Stimulated activated CD8-positive, alpha-beta memory T cell treated with anti-CD3 and anti-CD28 coated beads, Interleukin-2, amount 100 ng/mL, for 1 hour (primary cell): ENCODE measurements around the gene ANP32D.
"Not testable (repeated sequence)": the region's sequence is repeated elsewhere in the genome, so short reads cannot be mapped to it uniquely, and the experiment has no call there.

Source experiments
- DNase-seq, 2 donors: peaks; one replicate each; pipeline ENCODE4 v3.0.0-alpha.2; 2020; ENCODE audit warnings: low read depth in 2 of 2

ANP32D gene

DNA sequence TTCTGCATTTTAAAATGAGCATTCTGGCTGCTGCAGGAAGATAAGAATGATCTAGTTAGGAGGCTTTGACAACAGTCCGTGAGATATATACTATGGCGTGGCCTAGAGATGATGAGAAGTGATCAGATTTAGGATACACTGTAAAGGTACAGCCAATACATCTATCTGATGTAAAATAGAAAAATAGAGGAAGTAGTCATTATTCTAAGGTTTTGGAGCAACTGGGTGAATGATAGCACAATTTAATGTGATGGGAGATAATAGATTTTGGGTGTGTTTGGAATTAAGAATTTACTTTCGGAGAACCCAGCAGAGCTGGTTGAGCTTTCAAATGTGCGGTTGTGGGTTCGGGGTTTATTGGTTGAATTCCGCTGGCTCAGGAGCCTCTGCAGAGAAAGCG, at the start of gene ANP32D:
Gene ANP32D (plus strand): TSS at position 301 of the 400 bp plus-strand sequence. CDS start 106 bp downstream, outside the sequence.
- no peak for DNase-seq

- no peak for DNase-seq
Measured at GRCh38 chr12:48423171-48423570, 49.2 kb upstream of the ANP32D start.

DNA sequence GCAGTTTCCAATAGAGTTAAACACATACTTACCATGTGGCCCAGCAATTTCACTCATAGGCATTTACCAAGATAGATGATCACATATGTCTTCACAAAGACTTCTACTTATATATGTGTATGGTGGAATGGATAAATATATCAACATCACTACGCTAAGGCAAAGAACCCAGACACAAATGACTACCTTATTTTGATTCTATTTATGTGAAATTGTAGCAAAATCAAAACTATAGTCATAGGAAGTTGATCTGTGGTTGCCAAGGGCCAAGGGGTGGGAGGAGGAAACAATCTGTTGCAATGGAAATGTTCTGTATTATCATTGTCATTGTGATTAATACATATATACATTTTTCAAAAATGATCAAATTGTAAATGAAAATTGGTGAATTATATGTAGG, 47.7 kb upstream of the ANP32D start:
- no peak for DNase-seq

- DNase-seq: not testable (repeated sequence)
Measured at GRCh38 chr12:48434016-48434415, 38.3 kb upstream of the ANP32D start.

DNA sequence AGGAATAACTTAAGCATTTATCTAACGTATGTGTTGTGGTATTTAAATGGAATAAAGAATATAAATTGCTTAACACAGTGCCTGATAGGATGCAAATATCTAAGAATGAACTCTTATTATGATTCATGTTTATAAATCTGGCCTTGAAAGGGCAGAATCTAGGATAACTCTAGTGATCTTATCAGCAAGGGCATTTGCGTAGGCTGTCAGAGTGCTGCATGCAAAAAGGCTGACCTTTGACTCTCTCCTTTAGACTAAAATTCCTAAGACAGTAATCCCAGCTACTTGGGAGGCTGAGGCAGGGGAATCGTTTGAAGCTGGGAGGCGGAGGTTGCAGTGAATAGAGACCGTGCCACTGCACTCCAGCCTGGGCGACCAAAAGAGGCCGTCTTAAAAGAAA, 31.3 kb upstream of the ANP32D start:
- no peak for DNase-seq

DNA sequence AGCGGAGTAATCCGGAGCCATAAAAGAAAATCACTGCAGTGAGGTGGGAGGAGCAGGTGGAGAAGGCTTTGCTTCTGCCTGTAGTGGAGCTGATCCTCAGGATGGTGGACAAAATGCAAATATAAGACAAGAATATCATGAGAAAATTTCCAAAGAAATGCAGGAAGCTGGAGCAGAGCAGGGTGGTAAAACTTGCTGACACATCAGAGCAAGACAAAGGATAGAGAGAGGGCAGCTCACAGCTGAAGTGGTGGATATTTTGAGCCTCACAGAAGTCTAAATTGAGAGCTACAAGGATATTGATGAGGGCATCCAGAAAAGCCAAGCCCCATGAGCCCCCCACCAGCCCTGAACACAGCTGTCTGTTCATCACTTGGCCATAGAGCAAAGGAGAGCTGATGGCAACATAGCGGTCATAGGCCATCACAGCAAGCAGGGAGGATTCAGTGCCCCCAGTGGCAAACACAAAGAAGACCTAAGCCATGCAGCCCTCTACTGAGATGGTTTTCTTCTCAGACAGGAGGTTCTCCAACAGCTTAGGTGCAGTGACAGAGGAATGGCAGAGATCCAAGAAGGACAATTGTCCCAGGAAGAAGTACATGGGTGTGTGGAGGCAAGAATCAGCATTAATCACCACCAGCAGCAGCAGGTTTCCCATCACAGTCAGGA, 30.0 kb upstream of the ANP32D start:
- no peak for DNase-seq

DNA sequence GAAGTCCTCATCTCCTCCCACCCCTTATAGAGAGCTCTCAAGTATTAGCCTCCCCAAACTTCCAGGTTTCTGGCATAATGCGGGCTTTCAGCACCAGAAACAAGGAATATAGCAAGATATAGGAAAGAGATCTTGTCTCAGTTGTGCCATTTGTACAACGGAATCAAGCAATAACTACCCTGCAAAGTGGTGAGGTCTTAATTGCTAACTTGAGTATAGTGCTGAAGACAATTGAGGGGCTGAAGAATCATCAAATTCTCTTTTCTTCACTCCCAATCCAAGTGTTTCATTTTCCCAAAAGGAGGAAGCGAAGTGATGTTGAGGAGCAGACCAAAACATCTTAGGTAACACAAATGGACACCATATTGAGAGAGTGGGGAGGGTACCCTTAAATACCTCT, 26.8 kb upstream of the ANP32D start:
- DNase-seq: no peak

- DNase-seq: no peak
Measured at GRCh38 chr12:48446161-48446776, 26.1 kb upstream of the ANP32D start.

- DNase-seq: no peak
Measured at GRCh38 chr12:48447755-48448154, 24.6 kb upstream of the ANP32D start.

DNA sequence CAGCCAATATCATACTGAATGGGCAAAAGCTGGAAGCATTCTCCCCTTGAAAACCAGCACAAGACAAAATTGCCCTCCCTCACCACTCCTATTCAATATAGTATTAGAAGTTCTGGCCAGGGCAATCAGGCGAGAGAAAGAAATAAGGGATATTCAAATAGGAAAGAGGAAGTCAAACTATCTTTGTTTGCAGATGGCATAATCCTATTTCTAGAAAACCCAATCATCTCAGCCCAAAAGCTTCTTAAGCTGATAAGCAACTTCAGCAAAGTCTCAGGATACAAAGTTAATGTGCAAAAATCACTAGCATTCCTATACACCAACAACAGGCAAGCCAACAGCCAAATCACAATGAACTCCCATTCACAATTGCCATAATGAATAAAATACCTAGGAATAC, 21.0 kb upstream of the ANP32D start:
- DNase-seq: no peak

DNA sequence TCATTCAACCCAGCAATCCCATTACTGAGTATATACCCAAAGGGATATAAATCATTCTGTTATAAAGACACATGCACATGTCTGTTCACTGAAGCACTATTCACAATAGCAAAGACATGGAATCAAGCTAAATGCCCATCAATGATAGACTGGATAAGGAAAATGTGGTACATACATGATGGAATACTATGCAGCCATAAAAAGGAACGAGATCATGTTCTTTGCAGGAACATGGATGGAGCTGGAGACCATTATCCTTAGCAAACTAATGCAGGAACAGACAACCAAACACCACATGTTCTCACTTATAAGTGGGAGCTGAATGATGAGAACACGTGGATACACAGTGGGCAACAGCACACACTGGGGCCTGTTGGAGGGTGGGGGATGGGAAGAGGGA, 19.4 kb upstream of the ANP32D start:
- DNase-seq: not testable (repeated sequence)

GRCh38 chr12:48454667-48455066, 17.7 kb upstream of the ANP32D start:
- DNase-seq: no peak

DNA sequence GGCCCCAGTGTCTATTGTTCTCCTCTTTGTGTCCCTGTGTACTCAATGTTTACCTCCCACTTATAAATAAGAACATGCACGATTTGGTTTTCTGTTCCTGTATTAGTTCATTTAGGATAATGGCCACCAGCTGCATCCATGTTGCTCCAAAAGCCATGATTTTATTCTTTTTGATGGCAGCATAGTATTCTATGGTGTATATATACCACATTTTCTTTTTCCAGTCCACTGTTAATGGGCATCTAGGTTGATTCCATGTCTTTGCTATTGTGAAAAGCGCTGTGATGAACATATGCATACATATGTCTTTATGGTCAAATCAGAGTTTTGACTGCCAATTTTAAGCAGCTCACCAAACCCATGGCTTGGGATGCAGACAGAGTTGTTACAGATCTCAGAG, 17.2 kb upstream of the ANP32D start:
- DNase-seq: no peak

DNA sequence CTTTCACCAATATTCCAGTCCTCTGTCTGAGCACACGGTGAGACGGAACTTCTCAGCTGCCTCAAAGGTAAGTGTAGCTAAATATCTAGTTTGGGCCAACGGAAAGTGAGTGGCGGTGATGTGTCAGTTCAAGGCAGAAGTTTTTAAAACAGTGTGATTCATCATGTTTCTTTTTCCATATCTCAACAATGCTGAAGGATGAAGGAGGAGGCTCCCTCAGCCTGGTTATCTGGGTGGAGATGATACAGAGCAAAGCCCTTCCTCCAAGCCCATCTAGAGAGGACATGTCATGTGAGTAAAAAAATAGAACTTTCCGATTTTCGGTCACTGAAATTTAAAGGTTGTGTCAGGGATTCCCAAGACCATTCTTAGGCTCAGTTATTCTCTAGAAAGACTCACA, 13.1 kb upstream of the ANP32D start:
- no peak for DNase-seq

GRCh38 chr12:48469027-48469426, 3.3 kb upstream of the ANP32D start:
- DNase-seq: not testable (repeated sequence)

- no peak for DNase-seq
Measured at GRCh38 chr12:48473061-48473460, 702 bp downstream of the ANP32D start.

GRCh38 chr12:48474497-48474896, 2.1 kb downstream of the ANP32D start:
- not testable (repeated sequence) for DNase-seq

DNA sequence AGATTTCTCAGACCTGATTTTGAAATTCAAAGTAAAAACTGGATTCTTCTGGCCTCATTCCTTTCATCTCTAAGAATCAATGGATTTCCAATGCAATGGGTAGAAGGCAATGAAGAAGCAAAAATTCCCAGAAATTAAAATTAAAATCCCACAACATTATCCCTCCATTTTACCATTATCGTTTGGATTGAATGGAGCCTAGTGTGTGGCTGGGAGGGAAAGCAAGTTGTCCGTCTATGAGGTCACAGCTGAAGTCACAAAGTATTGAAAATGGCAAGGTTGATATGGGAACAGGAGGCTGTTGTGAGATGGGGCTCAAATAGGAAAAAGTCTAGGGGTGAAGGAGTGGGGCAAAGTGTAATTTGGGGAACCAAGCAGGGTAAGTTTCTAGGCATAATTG, 9.8 kb downstream of the ANP32D start, which contains the start of gene C12orf54:
Gene C12orf54 (plus strand): TSS at position 301 of the 400 bp plus-strand sequence. CDS start 799 bp downstream, outside the sequence.
- no peak for DNase-seq

GRCh38 chr12:48482930-48483329, 10.6 kb downstream of the ANP32D start:
- DNase-seq: no peak

- no peak for DNase-seq
Measured at GRCh38 chr12:48486261-48486660, 13.9 kb downstream of the ANP32D start.

DNA sequence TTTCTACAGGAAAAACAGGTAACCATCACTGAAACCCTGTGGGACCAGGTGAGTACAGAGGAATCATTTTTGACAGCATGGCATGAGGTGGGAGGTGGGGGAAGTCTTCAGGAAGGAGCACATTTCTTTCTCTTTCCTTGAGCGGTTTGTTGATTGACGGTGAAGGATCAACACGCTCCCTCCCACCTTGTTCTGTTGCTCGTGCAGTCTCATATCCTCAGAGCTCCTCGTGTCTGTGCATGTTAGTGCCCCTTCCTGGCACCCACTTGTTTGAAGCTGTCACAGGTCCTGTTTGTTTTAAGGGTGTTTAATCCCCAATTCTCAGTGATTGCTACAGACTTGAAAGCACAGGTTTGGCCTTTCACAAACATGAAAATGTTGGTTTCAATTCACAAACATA, 14.3 kb downstream of the ANP32D start:
- no peak for DNase-seq

DNA sequence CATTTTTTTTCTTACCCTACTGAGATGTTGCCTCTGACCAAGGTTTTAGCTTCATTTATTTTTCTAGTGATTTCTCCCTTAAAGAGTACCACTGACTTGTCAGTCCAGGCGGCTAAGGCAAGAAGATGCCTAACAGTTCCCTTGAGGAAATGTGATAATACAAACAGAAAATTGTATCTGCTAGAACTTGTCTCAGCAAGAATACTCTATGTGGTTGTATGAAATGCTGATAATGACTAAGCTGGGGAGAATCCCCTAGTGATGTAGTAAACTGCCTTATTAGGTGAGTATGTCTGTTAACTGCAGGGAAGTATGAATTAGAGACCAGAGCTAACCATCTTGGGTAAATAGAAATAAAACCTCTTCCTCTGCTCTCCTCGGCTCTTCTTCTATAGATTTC, 16.7 kb downstream of the ANP32D start:
- no peak for DNase-seq

DNA sequence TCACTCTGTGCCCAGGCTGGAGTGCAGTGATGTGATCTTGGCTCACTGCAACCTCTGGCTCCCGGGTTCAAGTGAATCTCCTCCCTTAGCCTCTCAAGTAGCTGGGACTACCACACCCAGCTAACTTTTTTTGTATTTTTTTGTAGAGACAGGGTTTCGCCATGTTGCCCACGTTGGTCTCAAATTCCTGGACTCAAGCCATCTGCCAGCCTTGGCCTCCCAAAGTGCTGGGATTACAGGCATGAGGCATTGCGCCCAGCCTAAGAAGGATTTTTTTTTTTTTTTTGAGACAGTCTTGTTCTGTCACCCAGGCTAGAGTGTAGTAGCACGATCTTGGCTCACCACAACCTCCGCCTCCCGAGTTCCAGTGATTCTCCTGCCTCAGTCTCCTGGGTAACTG, 17.1 kb downstream of the ANP32D start:
- not testable (repeated sequence) for DNase-seq

GRCh38 chr12:48500281-48500680, 27.9 kb downstream of the ANP32D start:
- DNase-seq: not testable (repeated sequence)
